ENCODE measurements around the gene USP24.

The USP24 gene

DNA sequence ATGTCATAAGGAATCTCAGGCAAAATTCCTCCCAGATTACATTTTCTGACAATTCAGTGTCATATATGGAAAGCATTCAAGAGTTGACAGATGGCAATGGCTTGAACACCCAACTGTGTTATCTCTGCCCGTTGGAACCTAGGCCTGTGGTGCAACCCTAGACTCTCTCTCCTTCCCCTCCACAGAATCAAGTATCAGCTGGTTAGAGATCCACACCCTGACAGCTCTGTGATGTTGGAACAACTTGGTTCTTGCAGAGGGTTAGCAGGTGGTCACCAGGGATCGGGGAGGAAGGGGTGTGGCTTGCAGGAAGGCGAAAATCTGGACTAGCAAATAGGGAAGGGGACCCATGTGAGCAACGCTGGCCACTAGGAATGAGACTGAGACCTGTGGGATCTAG, 149.5 kb downstream of the USP24 start:
- DNase-seq: no peak

GRCh38 chr1:55064861-55065263, 150.3 kb downstream of the USP24 start:
- peak; percentile 78 for DNase-seq

- peak; percentile 92 for DNase-seq
Measured at GRCh38 chr1:55064071-55064581, 151.0 kb downstream of the USP24 start.

GRCh38 chr1:55063577-55063942, 151.6 kb downstream of the USP24 start:
- peak; percentile 87 for DNase-seq

GRCh38 chr1:55062801-55063576, 152.2 kb downstream of the USP24 start:
- peak; percentile 49 for DNase-seq

DNA sequence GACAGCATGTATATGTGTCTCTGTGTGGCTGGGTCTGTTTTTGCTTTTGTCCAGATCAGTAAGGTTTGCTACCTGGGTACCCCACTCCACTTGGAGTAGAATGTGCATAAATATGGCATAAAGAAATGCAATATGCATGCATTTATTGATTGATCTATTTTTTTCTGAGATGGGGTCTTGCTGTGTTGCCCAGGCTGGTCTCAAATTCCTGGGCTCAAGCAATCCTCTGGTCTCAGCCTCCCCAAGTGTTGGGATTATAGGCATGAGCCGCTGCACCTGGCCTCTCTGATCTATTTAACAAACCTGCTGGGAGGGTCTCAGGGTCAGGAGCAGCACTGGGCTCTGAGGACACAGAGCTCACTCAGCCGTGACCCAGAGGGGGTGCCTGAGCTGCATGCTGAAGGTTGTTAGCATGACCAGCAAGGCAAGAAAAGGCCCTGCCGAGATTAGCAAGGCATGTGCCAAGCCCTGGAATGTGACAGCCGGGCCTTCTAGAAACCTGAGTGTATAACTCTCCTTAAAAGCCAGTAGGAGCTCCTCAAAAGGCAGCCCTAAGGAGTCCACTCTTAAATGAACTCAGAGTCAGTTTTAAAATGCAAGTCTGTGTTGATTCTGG, 153.3 kb downstream of the USP24 start:
- DNase-seq: no peak

GRCh38 chr1:55061000-55061705, 154.0 kb downstream of the USP24 start:
- DNase-seq: no peak

DNA sequence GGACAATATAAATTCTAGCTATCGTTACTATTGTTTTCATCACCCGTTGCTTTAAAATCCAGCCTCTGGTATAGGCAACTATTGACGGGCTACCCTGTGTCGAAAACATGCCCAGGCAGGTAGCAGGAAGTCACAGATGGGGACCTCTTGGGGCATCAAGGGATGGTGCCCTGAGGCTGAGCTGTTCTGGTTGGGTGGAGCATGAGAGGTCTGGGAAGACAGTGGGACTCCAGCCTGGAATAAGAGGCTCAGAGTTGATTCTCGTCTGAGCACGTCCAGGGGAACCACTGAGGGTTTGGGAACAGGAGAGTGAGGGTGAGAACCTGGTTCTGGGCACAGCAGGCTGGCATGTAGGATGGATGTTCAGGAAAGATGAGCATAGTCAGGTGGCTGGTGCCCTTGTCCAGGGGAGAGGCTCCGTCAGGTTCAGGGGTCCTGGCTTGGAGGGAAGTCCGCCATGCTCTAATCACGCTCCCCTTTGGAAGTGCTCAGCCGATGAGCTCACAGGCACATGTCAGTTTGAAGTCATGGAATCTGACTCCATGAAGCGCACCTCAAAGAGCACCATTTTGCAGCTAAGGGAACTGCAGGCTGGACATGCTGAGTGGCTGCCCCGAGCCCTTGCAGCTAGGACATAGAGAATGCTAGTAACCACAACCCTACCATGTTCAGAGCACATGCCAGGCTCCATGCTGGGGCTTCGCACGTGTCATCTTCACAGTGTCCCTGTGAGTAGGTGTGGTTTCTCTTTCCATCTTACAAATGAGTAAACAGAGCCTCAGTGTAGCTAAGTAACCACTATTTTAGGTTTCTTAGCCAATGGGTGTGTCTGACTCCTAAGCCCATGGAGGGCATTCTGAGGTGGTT, 154.8 kb downstream of the USP24 start:
- peak; percentile 72 for DNase-seq

DNA sequence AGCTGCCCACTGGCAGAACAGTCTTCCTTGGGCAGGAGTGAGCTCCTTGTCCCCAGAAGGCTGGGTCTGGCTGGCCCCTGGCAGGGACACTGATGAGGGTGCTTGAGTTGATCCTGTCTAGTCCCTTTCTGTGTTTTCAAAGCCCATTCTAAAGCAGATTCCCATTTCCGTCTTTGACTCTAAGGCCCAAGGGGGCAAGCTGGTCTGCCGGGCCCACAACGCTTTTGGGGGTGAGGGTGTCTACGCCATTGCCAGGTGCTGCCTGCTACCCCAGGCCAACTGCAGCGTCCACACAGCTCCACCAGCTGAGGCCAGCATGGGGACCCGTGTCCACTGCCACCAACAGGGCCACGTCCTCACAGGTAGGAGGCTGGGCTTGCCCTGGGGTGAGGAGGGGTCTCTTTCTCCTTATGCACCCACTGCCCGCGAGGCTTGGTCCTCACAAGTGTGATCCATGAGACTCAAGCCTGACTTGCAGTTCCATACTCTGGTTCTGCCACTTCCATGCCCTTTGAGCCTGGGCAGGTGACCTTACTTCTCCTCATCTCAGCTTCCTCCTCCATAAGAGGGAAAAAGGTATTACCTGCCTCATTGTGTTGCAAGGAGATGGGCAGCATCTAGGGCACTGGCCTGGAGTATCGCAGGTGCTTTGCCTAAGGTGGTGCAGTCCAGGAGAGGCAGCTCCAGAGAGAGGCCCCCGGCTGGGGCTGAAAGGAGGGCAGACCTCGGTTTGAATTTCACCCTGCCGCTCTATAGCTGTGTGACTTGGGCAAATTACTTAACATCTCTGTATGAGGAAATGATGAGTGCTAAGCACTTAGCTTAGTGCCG, 155.6 kb downstream of the USP24 start:
- DNase-seq: no peak

DNA sequence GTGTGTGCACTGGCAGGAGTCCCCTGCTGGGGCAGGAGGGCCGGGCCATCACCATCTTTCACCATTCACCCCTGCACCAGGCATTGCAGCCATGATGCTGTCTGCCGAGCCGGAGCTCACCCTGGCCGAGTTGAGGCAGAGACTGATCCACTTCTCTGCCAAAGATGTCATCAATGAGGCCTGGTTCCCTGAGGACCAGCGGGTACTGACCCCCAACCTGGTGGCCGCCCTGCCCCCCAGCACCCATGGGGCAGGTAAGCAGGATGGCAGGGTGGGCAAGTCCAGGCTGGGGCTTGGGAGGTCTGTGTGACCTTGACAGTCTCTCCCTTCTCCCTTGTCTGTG, 157.2 kb downstream of the USP24 start:
- no peak for DNase-seq

GRCh38 chr1:55057270-55057955, 157.8 kb downstream of the USP24 start:
- DNase-seq: no peak

DNA sequence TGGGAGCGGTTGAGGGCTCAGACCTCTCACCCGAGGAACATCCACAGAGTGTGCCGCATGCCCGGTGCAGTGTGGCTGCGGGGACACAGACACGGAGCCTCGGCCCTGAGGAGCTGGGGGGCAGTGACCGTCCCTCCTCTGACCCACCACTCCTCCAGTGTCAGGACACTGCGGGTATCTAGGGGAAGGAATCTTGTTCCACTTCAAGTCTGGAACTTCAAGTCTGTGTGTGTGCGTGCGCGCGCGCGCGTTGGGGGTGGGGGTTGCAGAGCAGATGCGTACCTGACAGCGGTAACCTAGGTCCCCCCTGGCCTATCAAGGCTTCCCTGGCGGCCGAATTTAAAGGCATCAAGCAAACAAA, 158.6 kb downstream of the USP24 start:
- no peak for DNase-seq

- no peak for DNase-seq
Measured at GRCh38 chr1:55055951-55056631, 159.1 kb downstream of the USP24 start.

DNA sequence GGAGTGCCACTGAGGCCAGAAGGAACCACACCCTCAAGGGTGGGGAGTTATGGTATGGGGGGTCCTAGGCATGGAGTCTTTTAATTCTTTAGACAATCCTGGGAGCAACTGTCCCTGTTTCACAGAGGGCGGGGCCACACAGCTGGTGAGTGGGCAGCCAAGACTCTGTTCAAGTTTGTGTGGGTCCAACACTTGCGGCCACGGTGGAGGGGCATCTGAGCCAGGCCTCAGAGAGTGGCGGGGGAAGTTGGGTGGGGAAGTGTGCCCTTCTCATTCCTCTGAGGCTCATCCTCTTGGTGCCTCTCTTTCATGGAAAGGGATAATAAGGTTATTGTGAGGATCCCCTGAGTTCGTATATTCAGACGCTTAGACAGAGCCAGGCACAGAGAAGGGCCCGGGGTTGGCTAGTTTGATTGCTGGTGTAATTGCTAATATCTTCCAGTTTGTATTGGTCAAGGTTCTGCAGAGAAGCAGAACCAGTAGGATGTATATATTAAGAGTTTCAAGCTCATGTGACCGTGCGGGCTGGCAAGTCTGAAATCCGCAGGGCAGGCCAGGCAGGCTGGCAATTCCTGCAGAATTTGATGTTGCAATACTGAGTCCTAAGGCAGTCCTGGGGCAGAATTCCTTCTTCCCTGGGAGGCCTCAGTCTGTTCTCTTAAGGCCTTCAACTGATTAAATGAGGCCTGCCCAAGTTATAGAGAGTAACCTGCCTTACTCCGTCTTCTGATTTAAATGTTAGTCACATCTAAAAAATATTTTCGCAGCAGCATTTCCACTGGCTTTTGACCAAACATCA, 159.9 kb downstream of the USP24 start:
- no peak for DNase-seq

- no peak for DNase-seq
Measured at GRCh38 chr1:55054396-55054795, 160.8 kb downstream of the USP24 start.

DNA sequence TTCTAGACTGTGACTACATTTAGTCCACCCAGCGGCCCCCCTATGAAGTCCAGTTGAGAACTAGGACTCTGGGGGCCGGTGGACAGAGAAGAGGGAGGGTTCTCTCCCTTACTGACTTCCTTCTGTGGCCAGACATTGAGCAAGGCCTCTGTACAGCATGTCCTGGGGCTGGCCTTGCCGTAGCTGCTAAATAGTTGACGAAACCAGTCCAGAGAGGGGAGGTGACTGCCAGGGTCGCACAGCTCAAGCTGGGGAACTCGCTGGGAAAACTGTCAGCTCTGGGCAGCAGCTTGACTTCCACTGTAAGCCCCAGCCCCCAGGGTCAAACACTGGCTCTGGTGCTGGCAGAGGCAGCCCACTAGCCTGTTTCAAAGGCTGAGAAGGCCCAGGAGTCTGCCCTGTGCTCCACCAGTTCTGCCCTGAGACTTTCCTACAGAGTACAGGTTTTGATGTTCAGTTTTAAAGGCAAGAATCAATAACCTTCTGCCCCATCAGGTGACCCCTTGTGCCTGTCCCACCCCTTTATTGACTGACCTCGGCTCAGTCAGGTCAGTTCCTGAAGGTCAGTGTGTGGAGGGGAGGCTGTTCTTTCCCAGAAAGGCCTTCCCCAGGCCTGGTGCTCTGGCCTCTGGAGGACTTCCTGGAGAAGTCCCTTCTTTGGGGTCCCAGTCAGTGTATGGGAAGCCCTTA, 161.8 kb downstream of the USP24 start:
- no peak for DNase-seq

DNA sequence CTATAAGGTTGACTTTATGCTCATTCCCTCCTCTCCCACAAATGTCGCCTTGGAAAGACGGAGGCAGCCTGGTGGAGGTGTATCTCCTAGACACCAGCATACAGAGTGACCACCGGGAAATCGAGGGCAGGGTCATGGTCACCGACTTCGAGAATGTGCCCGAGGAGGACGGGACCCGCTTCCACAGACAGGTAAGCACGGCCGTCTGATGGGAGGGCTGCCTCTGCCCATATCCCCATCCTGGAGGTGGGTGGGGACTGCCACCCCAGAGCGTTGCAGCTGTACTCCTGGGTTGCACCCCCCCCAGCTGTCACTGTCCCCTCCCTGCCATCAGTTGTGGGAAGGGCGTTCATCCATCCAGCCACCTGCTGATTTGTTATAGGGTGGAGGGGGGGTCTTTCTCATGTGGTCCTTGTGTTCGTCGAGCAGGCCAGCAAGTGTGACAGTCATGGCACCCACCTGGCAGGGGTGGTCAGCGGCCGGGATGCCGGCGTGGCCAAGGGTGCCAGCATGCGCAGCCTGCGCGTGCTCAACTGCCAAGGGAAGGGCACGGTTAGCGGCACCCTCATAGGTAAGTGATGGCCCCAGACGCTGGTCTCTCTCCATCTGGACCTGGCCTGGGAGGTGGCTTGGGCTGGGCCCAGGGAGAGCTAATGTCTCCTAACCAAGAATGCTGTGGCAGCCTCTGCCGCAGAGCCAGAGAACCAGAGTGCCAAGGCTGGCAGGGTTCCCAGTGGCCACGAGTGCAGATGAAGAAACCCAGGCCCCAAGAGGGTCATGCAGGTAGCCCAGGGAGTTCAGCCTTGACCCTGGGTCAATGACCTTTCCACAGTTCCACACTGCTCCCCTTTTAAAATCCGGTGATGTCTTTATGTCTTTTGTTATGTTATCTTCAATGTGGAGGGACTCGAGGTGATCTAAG, 162.7 kb downstream of the USP24 start:
- DNase-seq: no peak

DNA sequence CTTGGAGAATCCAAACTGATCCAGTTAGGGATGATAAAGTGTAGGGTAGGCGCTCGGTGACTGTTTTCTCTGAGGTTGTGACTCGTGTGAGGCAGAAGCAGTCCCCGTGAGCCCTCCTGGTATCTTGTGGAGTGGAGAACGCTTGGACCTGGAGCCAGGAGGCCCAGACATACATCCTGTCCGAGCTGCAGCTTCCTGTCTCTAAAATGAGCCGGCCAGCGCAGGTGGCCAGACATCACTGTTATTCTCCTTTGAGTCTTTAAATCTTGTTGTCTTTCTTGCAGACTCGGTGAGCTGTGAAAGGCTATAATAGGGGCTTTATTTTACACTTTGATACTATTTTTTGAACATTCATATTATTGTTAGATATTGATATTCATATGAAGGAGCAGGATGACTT, 163.5 kb downstream of the USP24 start:
- no peak for DNase-seq

Data from DMS79 treated with DMSO at 0.1 percent for 48 hours (cell line).